ENCODE results near the gene GALNT17. TPM values are rescaled to one million over a fixed set of nuclear protein-coding genes. Genes with fewer than 3 reads are reported as not detected.
"Not testable (repeated sequence)": the region's sequence is repeated elsewhere in the genome, so short reads cannot be mapped to it uniquely, and the experiment has no call there.

Gene GALNT17
- total RNA-seq, 1 donor from 2014 or later, result 95.3 TPM

DNA sequence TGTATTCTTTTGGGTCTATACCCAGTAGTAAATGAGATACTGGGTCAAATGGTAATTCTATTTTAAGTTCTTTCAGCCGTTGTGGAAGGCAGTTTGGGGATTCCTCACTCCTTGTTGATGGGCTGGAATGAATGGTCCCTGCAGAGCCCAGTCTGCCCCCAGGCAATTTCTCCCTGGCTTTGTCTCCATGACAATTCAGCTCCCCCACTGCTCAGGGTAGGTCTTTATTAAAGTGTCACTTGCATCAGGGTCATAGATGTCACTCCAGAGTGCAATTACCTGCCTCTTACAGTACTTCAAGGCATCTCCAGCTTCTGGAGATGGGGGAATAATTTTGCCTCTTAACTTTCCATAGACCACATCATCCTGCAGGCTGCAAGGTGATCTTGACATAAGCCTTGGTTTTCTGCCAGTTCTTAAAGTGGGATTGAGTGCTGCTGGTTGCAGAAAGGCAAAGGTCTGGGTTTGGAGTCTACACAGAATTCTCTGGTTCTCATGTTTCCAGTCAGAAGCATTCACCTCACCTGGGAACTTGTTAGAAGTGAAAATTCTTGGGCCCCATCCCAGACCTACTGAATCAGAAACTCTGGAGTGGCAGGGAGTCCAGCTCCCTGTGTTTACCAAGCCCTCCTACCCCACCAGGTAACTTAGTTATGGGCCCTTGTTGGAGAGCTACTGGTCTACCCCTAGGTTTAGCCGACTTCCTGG lies 442.4 kb downstream of the GALNT17 start:
- intact Hi-C loops (cut with micrococcal nuclease), result no loop called here
- no peak overlapping the region for H3K27ac ChIP-seq (replicated peaks)
- no peaks in the 10 kb centered on the region for H3K27me3 ChIP-seq (ENCODE audit: low read depth)
- TF ChIP-seq, protein P1, sequence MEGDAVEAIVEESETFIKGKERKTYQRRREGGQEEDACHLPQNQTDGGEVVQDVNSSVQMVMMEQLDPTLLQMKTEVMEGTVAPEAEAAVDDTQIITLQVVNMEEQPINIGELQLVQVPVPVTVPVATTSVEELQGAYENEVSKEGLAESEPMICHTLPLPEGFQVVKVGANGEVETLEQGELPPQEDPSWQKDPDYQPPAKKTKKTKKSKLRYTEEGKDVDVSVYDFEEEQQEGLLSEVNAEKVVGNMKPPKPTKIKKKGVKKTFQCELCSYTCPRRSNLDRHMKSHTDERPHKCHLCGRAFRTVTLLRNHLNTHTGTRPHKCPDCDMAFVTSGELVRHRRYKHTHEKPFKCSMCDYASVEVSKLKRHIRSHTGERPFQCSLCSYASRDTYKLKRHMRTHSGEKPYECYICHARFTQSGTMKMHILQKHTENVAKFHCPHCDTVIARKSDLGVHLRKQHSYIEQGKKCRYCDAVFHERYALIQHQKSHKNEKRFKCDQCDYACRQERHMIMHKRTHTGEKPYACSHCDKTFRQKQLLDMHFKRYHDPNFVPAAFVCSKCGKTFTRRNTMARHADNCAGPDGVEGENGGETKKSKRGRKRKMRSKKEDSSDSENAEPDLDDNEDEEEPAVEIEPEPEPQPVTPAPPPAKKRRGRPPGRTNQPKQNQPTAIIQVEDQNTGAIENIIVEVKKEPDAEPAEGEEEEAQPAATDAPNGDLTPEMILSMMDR (IDR thresholded peaks at IDR 0.05; ENCODE audit: borderline replicate concordance), result no peak
- H3K9me3 ChIP-seq (replicated peaks), result no peaks in the 10 kb centered on the region
- H3K36me3 ChIP-seq, result no peaks in the 10 kb centered on the region
- no peak for DNase-seq
- no peak overlapping the region for H3K4me3 ChIP-seq
- no peaks in the 10 kb centered on the region for H3K4me1 ChIP-seq

DNA sequence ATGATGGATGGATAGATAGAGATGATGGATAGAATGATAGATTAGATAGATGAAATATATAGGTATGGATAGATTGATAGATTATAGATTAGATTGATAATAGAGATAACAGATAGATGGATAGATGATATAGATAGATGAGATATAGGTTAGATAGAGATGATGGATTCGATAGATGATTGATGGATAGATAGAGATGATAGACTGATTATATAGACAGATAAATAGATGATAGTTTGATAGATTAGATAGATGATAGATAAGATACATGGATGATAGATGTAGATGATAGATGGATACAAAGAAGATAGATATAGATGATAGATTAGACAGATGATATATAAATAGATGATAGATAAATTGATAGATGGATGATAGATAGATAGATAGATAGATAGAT lies 448.1 kb downstream of the GALNT17 start:
- H3K4me3 ChIP-seq, result no peak overlapping the region
- no peaks in the 10 kb centered on the region for H3K36me3 ChIP-seq
- intact Hi-C loops (cut with micrococcal nuclease), result no loop called here
- H3K4me1 ChIP-seq, result no peaks in the 10 kb centered on the region
- no peak overlapping the region for H3K27ac ChIP-seq (replicated peaks)
- TF ChIP-seq, protein P1 (IDR thresholded peaks at IDR 0.05; ENCODE audit: borderline replicate concordance), result no peak
- H3K27me3 ChIP-seq (ENCODE audit: low read depth), result no peaks in the 10 kb centered on the region
- H3K9me3 ChIP-seq (replicated peaks), result no peaks in the 10 kb centered on the region
- DNase-seq, result no peak

DNA sequence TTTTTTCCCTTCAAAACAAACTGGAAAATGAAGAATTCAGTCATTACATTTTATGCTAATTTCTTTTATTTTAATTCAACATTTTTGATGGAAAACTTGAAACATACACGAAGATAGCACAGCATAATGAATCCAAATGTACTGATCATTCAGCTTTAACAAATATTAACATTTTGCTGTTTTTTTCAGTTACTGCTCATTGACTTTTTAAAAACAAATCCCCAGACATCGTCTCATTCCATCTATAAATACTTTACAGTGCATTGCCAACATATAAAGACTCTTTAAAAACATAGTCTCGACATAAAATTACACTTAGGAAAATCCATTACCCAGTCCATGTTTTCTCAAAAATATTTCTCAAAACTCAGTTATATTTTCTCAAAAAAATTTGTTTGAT lies 452.3 kb downstream of the GALNT17 start:
- Histone ChIP-seq H3K4me3 (no peak overlapping the region), H3K36me3 (no peaks in the 10 kb centered on the region), H3K27me3 (ENCODE audit: low read depth) (no peaks in the 10 kb centered on the region), H3K27ac (replicated peaks) (no peak overlapping the region), H3K9me3 (replicated peaks) (peaks cover 12% of the 10 kb centered on the region), H3K4me1 (no peaks in the 10 kb centered on the region)
- no peak for DNase-seq
- TF ChIP-seq, protein P1 (IDR thresholded peaks at IDR 0.05; ENCODE audit: borderline replicate concordance), result no peak
- intact Hi-C loops (cut with micrococcal nuclease), result no loop called here

DNA sequence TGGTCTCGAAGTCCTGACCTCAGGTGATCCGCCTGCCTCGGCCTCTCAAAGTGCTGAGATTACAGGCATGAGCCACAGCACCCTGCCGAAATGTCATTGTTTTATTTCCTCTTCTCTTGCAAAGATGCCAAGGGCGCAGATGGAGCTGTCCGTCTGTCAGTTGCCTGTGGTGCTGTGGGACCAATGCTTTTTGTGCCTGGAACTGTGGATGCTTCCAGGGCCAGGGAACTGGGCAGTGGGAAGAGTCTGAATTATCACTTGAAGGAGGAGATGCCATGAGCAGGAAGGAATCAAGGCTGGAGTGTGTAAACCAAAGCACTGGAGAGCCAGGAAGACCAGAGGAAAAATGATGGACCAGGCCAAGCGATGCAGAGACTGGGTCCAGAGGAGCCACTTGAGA lies 459.9 kb downstream of the GALNT17 start:
- H3K27me3 ChIP-seq (ENCODE audit: low read depth), result no peaks in the 10 kb centered on the region
- H3K27ac ChIP-seq (replicated peaks), result no peak overlapping the region
- no peak for DNase-seq
- H3K36me3 ChIP-seq, result no peaks in the 10 kb centered on the region
- intact Hi-C loops (cut with micrococcal nuclease), result no loop called here
- no peaks in the 10 kb centered on the region for H3K4me1 ChIP-seq
- TF ChIP-seq, protein P1 (IDR thresholded peaks at IDR 0.05; ENCODE audit: borderline replicate concordance), result no peak
- peaks cover 12% of the 10 kb centered on the region for H3K9me3 ChIP-seq (replicated peaks)
- no peak overlapping the region for H3K4me3 ChIP-seq

DNA sequence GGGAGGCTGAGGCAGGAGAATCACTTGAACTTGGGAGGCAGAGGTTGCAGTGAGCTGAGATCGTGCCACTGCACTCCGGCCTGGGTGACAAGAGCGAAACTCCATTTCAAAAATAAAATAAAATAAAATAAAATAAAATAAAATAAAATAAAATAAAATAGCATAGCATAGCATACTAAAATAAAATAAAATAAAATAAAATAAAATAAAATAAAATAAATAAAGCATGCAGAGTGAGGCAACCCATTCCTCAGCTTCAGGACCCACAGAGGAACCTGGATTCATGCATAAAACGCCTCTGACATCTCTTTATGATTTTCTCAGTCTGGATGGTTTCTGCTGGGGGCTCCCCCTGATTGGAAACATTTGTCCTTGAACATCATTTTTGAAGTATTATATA lies 460.4 kb downstream of the GALNT17 start:
- H3K36me3 ChIP-seq; DNase-seq; H3K27ac ChIP-seq (replicated peaks); H3K4me3 ChIP-seq; H3K4me1 ChIP-seq; intact Hi-C loops (cut with micrococcal nuclease); H3K27me3 ChIP-seq (ENCODE audit: low read depth): not testable (repeated sequence)
- H3K9me3 ChIP-seq (replicated peaks), result peaks cover 12% of the 10 kb centered on the region

DNA sequence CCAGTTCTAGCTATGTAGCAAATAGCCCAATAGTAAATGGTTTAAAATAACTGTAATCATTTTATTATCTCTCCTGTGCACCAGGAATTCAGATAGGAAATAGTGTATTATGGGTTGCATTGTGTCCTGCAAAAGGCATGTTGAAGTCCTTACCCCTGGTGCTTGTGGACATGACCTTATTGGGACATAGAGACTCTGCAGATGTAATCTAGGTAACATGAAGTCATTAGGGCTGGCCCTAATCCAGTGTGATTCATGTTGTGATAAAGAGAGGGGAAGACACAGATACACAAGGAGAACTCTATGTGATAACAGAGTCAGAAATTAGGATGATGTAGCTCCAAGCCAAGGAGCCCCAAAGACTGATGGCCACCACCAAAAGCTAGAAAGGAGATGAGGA lies 462.8 kb downstream of the GALNT17 start:
- Histone ChIP-seq H3K36me3 (no peaks in the 10 kb centered on the region), H3K4me1 (no peaks in the 10 kb centered on the region), H3K9me3 (replicated peaks) (no peaks in the 10 kb centered on the region), H3K27ac (replicated peaks) (no peak overlapping the region), H3K27me3 (ENCODE audit: low read depth) (no peaks in the 10 kb centered on the region), H3K4me3 (no peak overlapping the region)
- DNase-seq, result no peak
- TF ChIP-seq, protein P1 (IDR thresholded peaks at IDR 0.05; ENCODE audit: borderline replicate concordance), result no peak
- intact Hi-C loops (cut with micrococcal nuclease), result no loop called here
